IPS-18a (cell line): ENCODE data around the gene MALAT1.
"Not testable (repeated sequence)": the region's sequence is repeated elsewhere in the genome, so short reads cannot be mapped to it uniquely, and the experiment has no call there.

Experiments used
- H3K27ac ChIP-seq: one replicate; pipeline ENCODE4 v1.5.1; 2013; ENCODE audit warnings: low read length
- H3K27me3 ChIP-seq: one replicate; pipeline ENCODE4 v1.6.1; 2013; ENCODE audit warnings: mild to moderate bottlenecking, low read length; ENCODE audit not compliant: control insufficient read depth, insufficient read depth
- H3K36me3 ChIP-seq: one replicate; pipeline ENCODE4 v1.6.1; 2013; ENCODE audit warnings: low read depth, low read length; ENCODE audit not compliant: control insufficient read depth
- H3K4me1 ChIP-seq: one replicate; pipeline ENCODE4 v1.6.1; 2013; ENCODE audit warnings: low read depth, low read length; ENCODE audit not compliant: control insufficient read depth
- H3K4me3 ChIP-seq: one replicate; pipeline ENCODE4 v1.5.1; 2013; ENCODE audit warnings: low read length
- H3K9ac ChIP-seq: one replicate; pipeline ENCODE4 v1.6.1; 2013; ENCODE audit warnings: mild to moderate bottlenecking, low read length, moderate library complexity
- H3K9me3 ChIP-seq: one replicate; pipeline ENCODE4 v1.6.1; 2013; ENCODE audit warnings: low read depth, low read length; ENCODE audit not compliant: control insufficient read depth

Gene MALAT1

GRCh38 chr11:65498977-65499712 is at the start of gene MALAT1:
Gene MALAT1, plus strand, starts transcription at chr11:65499045.
- no peaks in the 10 kb centered on the region for H3K27me3 ChIP-seq
- peak within 1 kb of the TSS; percentile 100 for H3K9ac ChIP-seq
- H3K4me3 ChIP-seq, result peak within 1 kb of the TSS; percentile 93
- no peaks in the 10 kb centered on the region for H3K9me3 ChIP-seq
- H3K4me1 ChIP-seq, result peaks cover 28% of the 10 kb centered on the region
- peaks cover 35% of the 10 kb centered on the region for H3K36me3 ChIP-seq
- H3K27ac ChIP-seq, result peak within 1 kb of the TSS; percentile 100

DNA sequence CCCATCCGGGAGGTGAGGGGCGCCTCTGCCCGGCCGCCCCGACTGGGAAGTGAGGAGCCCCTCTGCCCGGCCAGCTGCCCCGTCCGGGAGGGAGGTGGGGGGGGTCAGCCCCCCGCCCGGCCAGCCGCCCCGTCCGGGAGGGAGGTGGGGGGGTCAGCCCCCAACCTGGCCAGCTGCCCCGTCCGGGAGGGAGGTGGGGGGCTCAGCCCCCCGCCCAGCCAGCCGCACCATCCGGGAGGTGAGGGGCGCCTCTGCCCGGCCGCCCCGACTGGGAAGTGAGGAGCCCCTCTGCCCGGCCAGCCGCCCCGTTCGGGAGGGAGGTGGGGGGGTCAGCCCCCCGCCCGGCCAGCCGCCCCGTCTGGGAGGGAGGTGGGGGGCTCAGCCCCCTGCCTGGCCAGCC is 47.5 kb upstream of the MALAT1 start:
- H3K9ac ChIP-seq, H3K9me3 ChIP-seq, H3K27ac ChIP-seq, H3K4me3 ChIP-seq, H3K36me3 ChIP-seq, H3K4me1 ChIP-seq: not testable (repeated sequence)
- H3K27me3 ChIP-seq, result peaks cover 34% of the 10 kb centered on the region

- not testable (repeated sequence) for H3K27ac ChIP-seq, H3K4me1 ChIP-seq, H3K4me3 ChIP-seq, H3K9me3 ChIP-seq, H3K36me3 ChIP-seq, H3K9ac ChIP-seq
- H3K27me3 ChIP-seq, result peaks cover 44% of the 10 kb centered on the region
Observed at GRCh38 chr11:65452259-65452658, 46.6 kb upstream of the MALAT1 start.

DNA sequence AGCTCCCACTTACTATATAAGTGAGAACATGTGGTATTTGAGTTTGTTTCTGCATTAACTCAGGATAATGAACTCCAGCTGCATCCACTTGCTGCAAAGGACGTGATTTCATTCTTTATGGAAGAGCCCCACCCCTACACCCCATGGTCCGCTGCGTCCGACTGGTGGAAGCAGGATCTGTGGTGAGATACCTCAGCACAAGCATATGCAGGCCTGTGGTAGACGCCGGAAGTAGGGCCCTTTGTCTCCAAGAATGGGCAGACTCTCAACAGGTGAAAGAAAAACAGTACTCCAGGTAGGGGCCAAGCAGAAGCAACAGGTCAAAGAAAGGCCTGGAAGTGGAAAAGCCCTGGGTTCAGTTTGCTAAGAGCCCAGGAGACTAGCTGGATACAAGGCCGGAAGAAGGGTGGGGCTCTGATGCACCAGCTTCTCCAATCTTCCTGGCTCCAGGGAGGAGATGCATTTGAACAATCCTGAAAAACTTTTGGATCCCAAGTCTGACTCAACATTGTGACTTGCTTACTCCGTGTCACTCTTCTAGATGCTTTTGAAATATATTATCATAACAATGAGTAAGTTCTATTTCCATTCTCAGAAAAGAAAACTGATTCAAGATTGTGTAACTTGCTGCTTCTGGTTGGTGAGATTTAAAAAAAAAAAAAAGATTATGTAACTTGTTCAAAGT is 45.9 kb upstream of the MALAT1 start:
- Histone ChIP-seq H3K36me3 (no peaks in the 10 kb centered on the region), H3K9me3 (no peaks in the 10 kb centered on the region), H3K4me3 (no peak overlapping the region), H3K27me3 (peaks cover 51% of the 10 kb centered on the region), H3K27ac (no peak overlapping the region), H3K9ac (no peak overlapping the region), H3K4me1 (peaks cover 3% of the 10 kb centered on the region)

DNA sequence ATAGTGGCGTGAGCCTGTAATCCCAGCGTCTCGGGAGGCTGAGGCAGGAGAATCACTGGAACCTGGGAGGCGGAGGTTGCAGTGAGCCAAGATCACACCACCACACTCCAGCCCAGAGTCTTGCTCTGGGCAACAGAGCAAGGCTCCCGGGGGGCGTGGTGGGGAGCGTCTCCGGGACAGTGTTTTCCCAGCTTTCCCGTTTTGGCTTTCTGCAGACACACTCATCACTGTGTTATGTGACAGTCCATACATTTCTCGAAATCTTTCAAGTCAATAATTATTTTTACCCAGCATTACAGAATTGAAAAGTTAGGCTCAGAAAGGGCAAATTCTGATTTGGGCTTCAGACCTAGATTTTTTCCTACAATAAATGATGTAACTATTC is 44.5 kb upstream of the MALAT1 start:
- Histone ChIP-seq H3K4me1 (peaks cover 5% of the 10 kb centered on the region), H3K27me3 (peaks cover 64% of the 10 kb centered on the region), H3K9me3 (no peaks in the 10 kb centered on the region), H3K36me3 (no peaks in the 10 kb centered on the region), H3K9ac (no peak overlapping the region), H3K4me3 (peak overlapping the region; percentile 42), H3K27ac (no peak overlapping the region)

DNA sequence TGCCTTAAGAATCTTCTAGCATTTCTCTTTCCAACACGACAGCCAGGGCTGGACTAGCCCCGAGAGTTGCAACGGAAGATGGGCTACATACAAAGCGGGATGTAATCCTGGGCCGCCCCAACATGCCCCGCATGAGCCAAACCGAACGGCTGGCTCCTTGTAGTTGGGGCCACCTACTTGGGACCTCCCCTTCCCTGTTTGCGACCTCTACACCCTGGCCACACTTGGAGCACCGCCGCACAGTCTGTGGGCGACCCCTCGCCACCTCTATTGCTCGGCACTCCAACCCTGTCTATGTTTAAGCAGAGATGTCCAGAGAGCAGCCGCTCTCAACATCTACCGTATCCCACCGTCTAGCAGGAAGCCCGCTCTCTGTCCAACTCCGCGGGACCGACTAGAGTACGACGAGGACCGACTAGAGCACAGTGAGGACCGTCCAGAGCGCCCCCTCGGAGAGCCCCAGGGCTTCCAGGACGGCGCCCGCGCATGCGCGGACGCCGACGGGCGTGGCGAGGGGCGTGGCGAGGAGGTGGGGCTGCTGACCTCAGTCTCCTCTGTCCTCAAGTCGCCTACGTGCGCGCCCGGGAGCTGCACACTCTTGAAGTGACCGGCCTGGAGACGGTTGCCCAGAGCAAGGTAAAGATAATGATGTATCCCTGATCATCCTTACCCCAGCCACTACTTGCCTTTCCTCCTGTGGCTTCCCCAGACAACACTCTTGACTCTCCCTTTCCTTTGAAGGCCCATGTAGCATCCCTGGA is 44.0 kb upstream of the MALAT1 start:
- peaks cover 6% of the 10 kb centered on the region for H3K4me1 ChIP-seq
- no peak overlapping the region for H3K9ac ChIP-seq
- peak overlapping the region; percentile 42 for H3K4me3 ChIP-seq

DNA sequence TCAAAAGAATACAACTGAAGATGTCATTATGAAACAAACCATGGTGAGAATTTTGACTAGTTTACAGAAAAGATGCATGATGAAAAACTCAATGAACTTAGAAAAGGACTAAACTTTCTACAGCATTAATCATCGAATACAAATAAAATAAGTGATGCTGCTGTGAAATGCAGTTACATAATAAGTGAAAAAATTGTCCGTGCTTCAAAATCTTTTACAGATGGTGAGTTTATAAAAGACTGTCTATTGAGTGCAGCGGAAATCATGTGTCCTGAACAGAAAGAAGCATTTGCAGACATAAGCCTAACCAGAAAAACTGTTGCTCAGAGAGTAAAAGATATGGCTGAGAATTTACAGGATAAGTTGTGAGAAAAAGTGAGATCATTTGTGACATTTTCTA is 42.4 kb upstream of the MALAT1 start:
- H3K4me1 ChIP-seq, result peaks cover 6% of the 10 kb centered on the region
- no peak overlapping the region for H3K27ac ChIP-seq
- H3K27me3 ChIP-seq, result peaks cover 86% of the 10 kb centered on the region
- H3K9me3 ChIP-seq, result no peaks in the 10 kb centered on the region
- no peak overlapping the region for H3K4me3 ChIP-seq
- no peak overlapping the region for H3K9ac ChIP-seq
- H3K36me3 ChIP-seq, result no peaks in the 10 kb centered on the region

More for the DNA sequence above, 44.0 kb upstream of the MALAT1 start:
- Histone ChIP-seq H3K9me3 (no peaks in the 10 kb centered on the region), H3K27me3 (peaks cover 70% of the 10 kb centered on the region), H3K27ac (no peak overlapping the region), H3K36me3 (no peaks in the 10 kb centered on the region)

GRCh38 chr11:65459552-65459951 is 39.3 kb upstream of the MALAT1 start:
- Histone ChIP-seq H3K27ac (no peak overlapping the region), H3K9me3 (no peaks in the 10 kb centered on the region), H3K9ac (no peak overlapping the region), H3K27me3 (peaks cover 95% of the 10 kb centered on the region), H3K4me3 (no peak overlapping the region), H3K36me3 (no peaks in the 10 kb centered on the region), H3K4me1 (peaks cover 6% of the 10 kb centered on the region)

GRCh38 chr11:65465471-65465870 is 33.4 kb upstream of the MALAT1 start:
- H3K4me1 ChIP-seq, H3K4me3 ChIP-seq, H3K9me3 ChIP-seq, H3K27ac ChIP-seq, H3K36me3 ChIP-seq, H3K9ac ChIP-seq: not testable (repeated sequence)
- peaks cover 54% of the 10 kb centered on the region for H3K27me3 ChIP-seq

GRCh38 chr11:65467306-65467705 is 31.5 kb upstream of the MALAT1 start:
- peaks cover 36% of the 10 kb centered on the region for H3K27me3 ChIP-seq
- not testable (repeated sequence) for H3K4me3 ChIP-seq, H3K9me3 ChIP-seq, H3K4me1 ChIP-seq, H3K9ac ChIP-seq, H3K36me3 ChIP-seq, H3K27ac ChIP-seq

DNA sequence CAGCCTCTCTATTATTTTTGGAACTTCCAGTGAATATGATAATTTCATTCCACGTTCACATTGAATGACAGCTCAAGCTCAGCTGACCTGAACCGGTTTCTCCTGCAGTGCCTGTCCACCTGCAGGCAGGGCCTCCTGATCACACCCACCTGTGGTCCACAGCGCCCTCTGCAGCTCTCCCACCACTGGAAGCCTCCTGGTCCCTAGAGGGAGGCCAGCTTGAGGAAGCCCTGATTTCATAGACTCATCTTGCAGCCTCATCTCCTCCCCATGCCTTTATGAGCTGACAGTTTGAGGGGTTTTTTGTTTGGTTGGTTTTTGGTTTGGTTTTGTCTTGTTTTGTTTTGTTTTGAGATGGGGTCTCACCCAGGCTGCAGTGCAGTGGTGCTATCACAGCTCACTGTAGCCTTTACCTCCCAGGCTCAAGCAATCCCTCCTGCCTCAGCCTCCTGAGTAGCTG is 29.9 kb upstream of the MALAT1 start:
- Histone ChIP-seq H3K27me3 (peaks cover 24% of the 10 kb centered on the region), H3K4me3 (no peak overlapping the region), H3K4me1 (no peaks in the 10 kb centered on the region), H3K9me3 (no peaks in the 10 kb centered on the region), H3K27ac (no peak overlapping the region), H3K9ac (no peak overlapping the region), H3K36me3 (no peaks in the 10 kb centered on the region)
